GM13976 (cell line): ENCODE results near the gene MYH7B.

Experiments
- DNase-seq: peaks from one replicate; pipeline ENCODE4 v3.0.0; 2012; ENCODE audit warnings: low spot score
- CTCF ChIP-seq: IDR thresholded peaks from 2 replicates; pipeline ENCODE4 v1.5.1; 2012; ENCODE audit warnings: borderline replicate concordance, mild to moderate bottlenecking; ENCODE audit not compliant: insufficient read depth; ENCODE audit errors: extremely low read depth, missing control alignments, control extremely low read depth
- in situ Hi-C: fragments of 300-500 bp; cut with MboI; formaldehyde crosslinking; loops from one replicate; pipeline ENCODE4 v1.12.0; 2022; ENCODE audit warnings: low sequenced_read_pairs, mixed read lengths, inconsistent platforms; ENCODE audit not compliant: unreplicated experiment

MYH7B gene

GRCh38 chr20:34984756-34985261, 29.1 kb downstream of the MYH7B start:
- in situ Hi-C loops = no loop called here
- no peak for TF ChIP-seq CTCF
- DNase-seq = no peak

DNA sequence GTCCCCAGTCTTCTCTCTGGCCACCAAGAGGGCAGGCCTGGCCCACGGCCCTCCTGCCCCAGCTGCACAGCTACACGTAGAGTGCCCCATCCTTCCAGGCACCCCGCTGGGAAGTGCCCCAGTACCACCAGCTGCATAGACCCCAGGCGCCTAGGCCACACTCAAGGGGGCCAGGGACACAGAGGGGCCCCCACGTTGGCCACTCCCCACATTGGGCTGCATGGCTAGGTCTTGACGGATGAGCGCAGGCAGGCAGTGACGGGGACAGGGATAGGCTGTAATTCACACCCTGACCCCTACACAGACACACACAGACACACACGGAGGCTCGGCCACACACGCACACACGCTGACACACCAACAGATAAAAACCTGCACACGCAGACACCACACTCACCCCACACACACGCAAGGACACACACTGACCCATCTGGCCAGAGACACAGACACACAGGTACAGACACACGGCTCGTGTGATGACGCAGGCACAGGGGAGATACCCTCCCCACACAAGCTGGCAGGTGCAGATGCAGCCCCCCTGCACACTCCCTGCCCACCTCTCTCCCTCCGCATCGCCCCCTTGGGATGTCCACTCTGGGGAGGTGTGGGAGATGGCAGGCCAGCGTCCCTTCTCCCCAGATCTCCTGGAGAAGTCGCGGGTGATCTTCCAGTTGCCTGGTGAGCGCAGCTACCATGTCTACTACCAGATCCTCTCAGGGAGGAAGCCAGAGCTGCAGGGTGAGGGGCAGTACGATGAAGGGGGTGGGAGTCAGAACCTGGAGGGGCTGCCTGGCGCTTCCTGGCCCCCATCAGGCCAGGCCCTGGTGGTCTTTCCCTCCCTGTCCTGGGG, 30.0 kb downstream of the MYH7B start:
- DNase-seq = no peak
- in situ Hi-C loops = no loop called here
- TF ChIP-seq CTCF = no peak

- TF ChIP-seq CTCF = no peak
- DNase-seq = no peak
- in situ Hi-C loops = no loop called here
These were observed 30.9 kb downstream of the MYH7B start for GRCh38 chr20:34986311-34987287.

DNA sequence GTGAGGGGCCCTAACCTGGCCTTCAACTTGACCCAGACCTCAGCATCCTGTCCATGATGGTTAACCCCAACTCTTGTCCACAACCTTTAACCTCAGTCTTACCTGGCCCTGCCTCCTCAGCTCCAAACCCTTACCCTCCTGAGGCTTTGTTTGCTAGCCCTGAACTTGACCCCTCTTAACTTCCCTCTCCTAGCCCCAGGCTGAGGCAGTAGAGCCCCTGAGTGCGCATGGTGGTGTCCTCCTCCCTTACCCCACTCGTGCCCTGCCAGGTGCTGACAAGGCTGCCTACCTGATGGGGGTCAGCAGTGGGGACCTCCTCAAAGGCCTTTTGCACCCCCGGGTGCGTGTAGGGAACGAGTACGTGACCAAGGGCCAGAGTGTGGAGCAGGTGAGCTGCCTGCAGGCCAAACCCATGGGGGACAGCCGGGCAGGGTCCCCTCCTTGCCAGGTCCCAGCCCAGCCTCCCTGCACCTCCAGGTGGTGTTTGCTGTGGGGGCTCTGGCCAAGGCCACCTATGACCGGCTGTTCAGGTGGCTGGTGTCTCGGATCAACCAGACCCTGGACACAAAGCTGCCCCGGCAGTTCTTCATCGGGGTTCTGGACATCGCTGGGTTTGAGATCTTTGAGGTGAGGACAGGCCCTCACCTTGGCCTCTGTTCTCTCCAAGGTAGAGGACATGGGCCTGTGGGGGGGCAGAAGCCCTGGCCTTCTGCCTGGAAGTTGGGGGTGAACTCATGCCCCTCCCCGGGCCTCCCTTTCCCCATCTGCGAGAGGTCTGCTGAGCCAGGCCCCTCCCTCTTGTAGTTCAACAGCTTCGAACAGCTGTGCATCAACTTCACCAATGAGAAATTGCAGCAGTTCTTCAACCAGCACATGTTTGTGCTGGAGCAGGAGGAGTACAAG, 31.9 kb downstream of the MYH7B start:
- TF ChIP-seq CTCF = no peak
- no peak for DNase-seq
- in situ Hi-C loops = no loop called here

- no peak for DNase-seq
- in situ Hi-C loops = no loop called here
- no peak for TF ChIP-seq CTCF
These were observed 32.5 kb downstream of the MYH7B start for GRCh38 chr20:34988191-34988540.
